GM18520 (cell line): ENCODE measurements around the gene TMEM154.

Experiments
- ATAC-seq: cut with Tn5 transposase; IDR thresholded peaks from one replicate; pipeline ENCODE4 v1.9.1; 2021; ENCODE audit not compliant: unreplicated experiment

TMEM154 gene

GRCh38 chr4:152598454-152598853 is 81.3 kb downstream of the TMEM154 start:
- ATAC-seq, result no peak

- ATAC-seq, result no peak
Measured at GRCh38 chr4:152594978-152595925, 84.5 kb downstream of the TMEM154 start.

DNA sequence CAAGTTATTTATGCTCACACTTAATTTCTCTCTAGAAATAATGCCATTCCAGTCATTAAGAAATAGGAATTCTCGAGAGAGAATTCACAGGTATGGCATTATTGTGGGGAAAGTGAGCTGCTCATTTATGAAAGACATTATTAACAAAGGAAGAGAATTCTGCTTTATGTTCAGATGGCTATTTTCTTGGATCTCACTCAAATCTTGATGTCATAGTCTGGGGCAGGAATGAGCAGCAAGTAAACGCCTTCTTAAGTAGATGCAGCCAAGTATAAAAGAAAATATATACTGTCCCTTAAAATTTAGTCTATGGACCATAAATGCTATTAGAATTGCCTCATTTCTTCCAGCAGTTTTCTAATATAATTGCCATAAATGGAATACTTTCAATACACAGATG is 85.7 kb downstream of the TMEM154 start:
- ATAC-seq, result no peak

- ATAC-seq, result no peak
Measured at GRCh38 chr4:152591876-152592275, 87.9 kb downstream of the TMEM154 start.

GRCh38 chr4:152591396-152591795 is 88.4 kb downstream of the TMEM154 start:
- no peak for ATAC-seq

GRCh38 chr4:152590179-152591031 is 89.4 kb downstream of the TMEM154 start:
- no peak for ATAC-seq

- ATAC-seq, result no peak
Measured at GRCh38 chr4:152588869-152589268, 90.9 kb downstream of the TMEM154 start.

DNA sequence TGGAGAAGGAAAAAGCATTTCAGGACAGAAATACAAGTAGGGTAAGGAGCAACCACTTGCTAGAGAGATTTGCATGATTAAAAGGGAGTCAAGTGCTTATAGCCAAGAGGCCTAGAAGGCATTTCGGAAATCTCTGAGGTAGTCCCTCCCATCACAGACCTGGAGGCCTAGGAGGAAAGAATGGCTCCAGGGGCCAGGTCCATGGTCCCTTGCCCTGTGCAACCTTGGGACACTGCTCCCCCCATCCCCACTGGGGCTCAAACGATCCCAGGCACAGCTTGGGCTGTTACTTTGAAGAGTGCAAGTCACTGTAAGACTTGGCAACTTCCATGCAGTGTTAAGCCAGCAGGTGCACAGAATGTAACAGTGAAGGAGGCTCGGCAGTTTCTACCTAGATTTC is 92.7 kb downstream of the TMEM154 start:
- ATAC-seq, result no peak

GRCh38 chr4:152586668-152587067 is 93.1 kb downstream of the TMEM154 start:
- no peak for ATAC-seq

GRCh38 chr4:152585023-152585441 is 94.8 kb downstream of the TMEM154 start:
- ATAC-seq, result peak; percentile 49

- no peak for ATAC-seq
Measured at GRCh38 chr4:152581536-152582160, 98.1 kb downstream of the TMEM154 start.

- ATAC-seq, result no peak
Measured at GRCh38 chr4:152579916-152580315, 99.9 kb downstream of the TMEM154 start.

GRCh38 chr4:152579107-152579764 is 100.6 kb downstream of the TMEM154 start:
- no peak for ATAC-seq

DNA sequence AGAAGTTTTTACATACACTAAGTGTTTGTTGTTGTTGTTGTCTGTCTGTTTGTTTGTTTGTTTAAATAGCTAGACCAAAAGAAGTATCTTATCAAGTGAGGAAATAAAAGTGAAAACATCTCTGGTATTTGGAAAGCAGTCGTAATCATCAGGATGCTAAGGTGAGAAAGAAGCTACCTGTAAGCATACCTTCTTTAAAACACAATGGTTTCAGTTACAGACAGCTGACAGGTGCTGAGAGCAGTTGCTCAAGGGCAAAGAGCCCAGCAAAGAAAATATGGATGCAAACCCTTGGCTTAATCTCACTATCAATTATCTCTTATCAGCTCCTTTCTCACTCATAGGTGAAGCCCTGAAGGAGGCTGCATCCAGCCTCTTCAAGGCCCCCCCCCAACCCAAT is 101.1 kb downstream of the TMEM154 start:
- no peak for ATAC-seq

- peak; percentile 70 for ATAC-seq
Measured at GRCh38 chr4:152577708-152578396, 101.9 kb downstream of the TMEM154 start.

GRCh38 chr4:152575533-152575932 is 104.3 kb downstream of the TMEM154 start:
- no peak for ATAC-seq

DNA sequence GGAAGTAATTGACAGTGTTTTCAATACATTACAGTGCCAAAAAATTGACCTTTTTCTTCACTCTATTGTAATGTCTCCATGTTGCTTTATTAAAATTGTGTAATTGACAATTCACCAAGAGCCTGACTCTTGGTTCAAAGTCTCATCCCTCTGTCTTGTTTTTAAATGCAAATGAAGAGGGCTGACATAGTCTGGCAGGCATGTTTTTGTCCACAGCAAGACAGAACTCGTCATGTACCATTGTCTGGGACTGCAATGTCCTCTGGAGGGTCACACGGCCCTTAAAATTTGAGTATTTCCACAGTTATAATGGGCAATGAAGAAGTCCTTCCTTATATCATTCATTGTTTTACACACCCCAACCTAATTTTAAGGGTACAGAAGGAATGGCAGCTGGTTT is 105.9 kb downstream of the TMEM154 start:
- no peak for ATAC-seq

GRCh38 chr4:152572417-152573086 is 107.2 kb downstream of the TMEM154 start:
- ATAC-seq, result peak; percentile 67

GRCh38 chr4:152571770-152572169 is 108.0 kb downstream of the TMEM154 start:
- no peak for ATAC-seq

DNA sequence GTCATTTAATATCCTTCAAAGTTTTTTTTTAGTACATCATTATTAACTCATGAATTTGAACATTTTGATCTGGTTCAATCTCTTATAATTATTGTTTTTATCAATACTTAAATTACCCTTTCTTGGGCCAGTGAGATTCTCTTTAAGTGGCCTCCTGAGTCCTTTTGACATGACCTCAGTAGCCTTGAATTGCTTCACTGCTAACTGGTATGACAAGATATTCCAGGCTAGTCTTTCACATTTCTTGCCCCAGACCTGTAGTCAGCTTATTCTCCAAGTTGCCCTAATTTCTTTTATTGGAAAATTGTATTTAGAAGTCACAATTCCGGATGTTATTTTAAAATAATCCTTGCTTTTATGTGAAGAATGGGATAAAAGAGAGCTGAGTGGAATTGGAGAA is 108.5 kb downstream of the TMEM154 start:
- ATAC-seq, result no peak
